K562 (cell line): Measurements from ENCODE around the gene IRS2. TPM values are rescaled to one million over a fixed set of nuclear protein-coding genes. Genes with fewer than 3 reads are reported as not detected.

Experiments
- ATAC-seq: fragments of 200-7000 bp; cut with Tn5 transposase; 3 replicates; pipeline ENCODE4 v1.9.1; 2020; ENCODE audit warnings: moderate library complexity
- BruUV-seq: library from RNA; stranded (reverse); fragments of 400-500 nt; replicated peaks from 2 replicates; lab custom pipeline; 2021; lab: Mats Ljungman, UMichigan
- CTCF ChIA-PET: fragments of 300-600 bp; formaldehyde crosslinking; extraction: SDS; loops from one replicate; lab custom pipeline; 2021; ENCODE audit warnings: low intra/inter-chr PET ratio; lab: Yijun Ruan, JAX
- POLR2A ChIA-PET: fragments of 300-600, 350-650 bp; sonication (Branson Sonifier 250); formaldehyde crosslinking; extraction: SDS; loops from one replicate; lab custom pipeline; 2021; ENCODE audit warnings: antibody characterized with exemption, inconsistent platforms; lab: Yijun Ruan, JAX
- DNase-seq, 4 experiments: peaks; one replicate each; pipeline versions ENCODE4 v3.0.0 to v3.0.0-alpha.2; 2011 to 2018; ENCODE audit warnings: low spot score in 3 of 4, mixed read lengths in 3 of 4; ENCODE audit errors: extremely low read depth in 1 of 4
- FAIRE-seq: peaks from 2 replicates; lab custom pipeline; 2011; peaks lifted over from hg19 to GRCh38; lab: Jason Lieb, UNC
- H2AFZ ChIP-seq: 2 replicates; pipeline ENCODE4 v1.6.0; 2011; ENCODE audit warnings: low read depth, low read length, control low read depth, inconsistent platforms
- H3K27ac ChIP-seq: fragments of 200-600 bp; 3 replicates; pipeline ENCODE4 v1.8.0; 2011; ENCODE audit warnings: low read depth, mild to moderate bottlenecking, control low read depth, inconsistent platforms, low read length, moderate library complexity, mixed read lengths; ENCODE audit errors: extremely low read depth
- H3K27me3 ChIP-seq, 2 experiments: fragments of 300-600 bp in 1 of 2; 2 replicates in 1 of 2; 3 replicates in 1 of 2; pipeline versions ENCODE4 v1.6.0 to v1.8.0; 2011; ENCODE audit warnings: inconsistent platforms in 2 of 2, low read length in 2 of 2, mild to moderate bottlenecking in 1 of 2, mixed read lengths in 1 of 2, moderate library complexity in 1 of 2; ENCODE audit not compliant: control insufficient read depth in 2 of 2, insufficient read depth in 2 of 2
- H3K36me3 ChIP-seq: fragments of 300-600 bp; 3 replicates; pipeline ENCODE4 v1.8.0; 2011; ENCODE audit warnings: mild to moderate bottlenecking, low read length, inconsistent platforms; ENCODE audit not compliant: control insufficient read depth, insufficient read depth
- H3K4me1 ChIP-seq, 2 experiments: fragments of 200-600 bp in 1 of 2; replicated peaks in 1 of 2; 2 replicates in 1 of 2; 3 replicates in 1 of 2; pipeline versions ENCODE4 v1.5.1 to v1.8.0; 2011; ENCODE audit warnings: inconsistent platforms in 2 of 2, low read length in 2 of 2, mild to moderate bottlenecking in 1 of 2, mixed read lengths in 1 of 2, moderate library complexity in 1 of 2; ENCODE audit not compliant: control insufficient read depth in 2 of 2, insufficient read depth in 2 of 2
- H3K4me2 ChIP-seq: 2 replicates; pipeline ENCODE4 v1.6.1; 2011; ENCODE audit warnings: low read length, control low read depth, inconsistent platforms, mixed read lengths; ENCODE audit not compliant: insufficient read depth
- H3K4me3 ChIP-seq: fragments of 200-600 bp; sonication (generic), shearing (Covaris generic); 2 replicates; pipeline ENCODE4 v1.5.1; 2016; ENCODE audit warnings: control low read depth, inconsistent platforms
- H3K79me2 ChIP-seq: fragments of 200-600 bp; 3 replicates; pipeline ENCODE4 v1.8.0; 2011; ENCODE audit warnings: low read length, inconsistent platforms; ENCODE audit not compliant: control insufficient read depth, insufficient read depth
- H3K9ac ChIP-seq, 2 experiments: 2 replicates each; pipeline versions ENCODE4 v1.6.0 to v1.6.1; 2011; ENCODE audit warnings: low read depth in 2 of 2, low read length in 2 of 2, control low read depth in 1 of 2, inconsistent platforms in 1 of 2, mild to moderate bottlenecking in 1 of 2, mixed read lengths in 1 of 2; ENCODE audit not compliant: insufficient read depth in 1 of 2
- H3K9me1 ChIP-seq: one replicate; pipeline ENCODE4 v1.6.0; 2011; ENCODE audit warnings: inconsistent platforms, mild to moderate bottlenecking, low read length, moderate library complexity; ENCODE audit not compliant: control insufficient read depth, insufficient read depth
- H3K9me3 ChIP-seq: replicated peaks from 2 replicates; pipeline ENCODE4 v1.5.1; 2011; ENCODE audit warnings: low read depth, low read length, inconsistent platforms; ENCODE audit not compliant: control insufficient read depth, insufficient read depth
- H4K20me1 ChIP-seq: replicated peaks from 2 replicates; pipeline ENCODE4 v1.6.1; 2011; ENCODE audit warnings: low read length, inconsistent platforms, mixed read lengths; ENCODE audit not compliant: control insufficient read depth, insufficient read depth
- ATF3 ChIP-seq, 2 experiments: fragments of 450-650 bp in 1 of 2; sonication (generic) in 1 of 2; formaldehyde crosslinking in 1 of 2; IDR thresholded peaks in 1 of 2; conservative IDR thresholded peaks in 1 of 2; 2 replicates each; pipeline versions ENCODE4 v1.6.1 to v1.8.1; 2016 to 2023; ENCODE audit warnings: mild to moderate bottlenecking in 2 of 2, moderate library complexity in 2 of 2, inconsistent platforms in 1 of 2, missing genetic modification reagents in 1 of 2
- DDX20 ChIP-seq: fragments of 450-650 bp; IDR thresholded peaks from 2 replicates; pipeline ENCODE4 v1.6.1; 2016; ENCODE audit warnings: missing genetic modification characterization, low read depth, mild to moderate bottlenecking, missing compliant biosample characterization, moderate library complexity
- FOS ChIP-seq: IDR thresholded peaks from 3 replicates; pipeline ENCODE4 v1.6.1; 2011; ENCODE audit not compliant: insufficient read length; ENCODE audit errors: extremely low read depth
- FOXA3 ChIP-seq, 2 experiments: fragments of 450-650 bp in 1 of 2; sonication (generic) in 1 of 2; formaldehyde crosslinking; IDR thresholded peaks in 1 of 2; conservative IDR thresholded peaks in 1 of 2; 2 replicates each; pipeline versions ENCODE4 v1.4.0 to v1.8.0; 2020 to 2022; ENCODE audit warnings: mild to moderate bottlenecking in 2 of 2, missing genetic modification reagents in 1 of 2
- GABPA ChIP-seq: fragments of 200-800 bp; sonication (Bioruptor generic); conservative IDR thresholded peaks from 2 replicates; pipeline ENCODE4 v1.6.1; 2016; ENCODE audit warnings: low read depth, missing genetic modification characterization, missing compliant biosample characterization
- HMGN3 ChIP-seq: IDR thresholded peaks from 2 replicates; pipeline ENCODE4 v1.6.1; 2011; ENCODE audit warnings: borderline replicate concordance, low read depth, mild to moderate bottlenecking, mixed read lengths, low read length; ENCODE audit not compliant: insufficient read length; ENCODE audit errors: extremely low read depth
- MEF2A ChIP-seq: IDR thresholded peaks from 2 replicates; pipeline ENCODE4 v1.6.1; 2011; ENCODE audit warnings: low read depth, mild to moderate bottlenecking, low read length, moderate library complexity; ENCODE audit not compliant: control insufficient read depth
- PHF21A ChIP-seq: fragments of 450-650 bp; IDR thresholded peaks from 2 replicates; pipeline ENCODE4 v1.6.1; 2017; ENCODE audit warnings: low read depth, borderline replicate concordance
- PHF8 ChIP-seq: fragments of 200-600 bp; sonication (generic); IDR thresholded peaks from 2 replicates; pipeline ENCODE4 v1.6.1; 2012; ENCODE audit warnings: mixed run types, mild to moderate bottlenecking, inconsistent platforms, low read length, moderate library complexity, borderline replicate concordance
- POLR2AphosphoS5 ChIP-seq: IDR thresholded peaks from 2 replicates; pipeline ENCODE4 v1.6.1; 2011; ENCODE audit warnings: mild to moderate bottlenecking, low read depth, low read length, moderate library complexity; ENCODE audit not compliant: control insufficient read depth, insufficient read depth
- RBFOX2 ChIP-seq: fragments of 200-400 bp; formaldehyde crosslinking; IDR thresholded peaks from 2 replicates; pipeline ENCODE4 v1.6.1; 2017; ENCODE audit warnings: low read depth, mild to moderate bottlenecking, low read length, moderate library complexity
- TBP ChIP-seq: optimal IDR thresholded peaks from 2 replicates; pipeline ENCODE3; 2011; ENCODE audit warnings: low read depth, low read length, improper control_type of control experiment
- ZBTB1 ChIP-seq: sonication (generic); formaldehyde crosslinking; IDR thresholded peaks from 2 replicates; pipeline ENCODE4 v1.8.1; 2023; ENCODE audit warnings: missing genetic modification reagents, low read depth, mild to moderate bottlenecking, borderline replicate concordance
- ZC3H8 ChIP-seq: fragments of 450-650 bp; IDR thresholded peaks from 2 replicates; pipeline ENCODE4 v1.6.1; 2017
- ZKSCAN3 ChIP-seq: fragments of 250-450 bp; sonication (Bioruptor Pico); IDR thresholded peaks from 2 replicates; pipeline ENCODE4 v1.4.0; 2020
- ZNF311 ChIP-seq: fragments of 250-450 bp; sonication (Bioruptor Pico); IDR thresholded peaks from 2 replicates; pipeline ENCODE4 v1.4.0; 2020; ENCODE audit warnings: mild to moderate bottlenecking, moderate library complexity
- ZNF324 ChIP-seq: fragments of 250-450 bp; sonication (Bioruptor Pico); IDR thresholded peaks from 2 replicates; pipeline ENCODE4 v1.4.0; 2020; ENCODE audit warnings: mild to moderate bottlenecking
- ZNF444 ChIP-seq: fragments of 250-450 bp; sonication (Bioruptor Pico); IDR thresholded peaks from 2 replicates; pipeline ENCODE4 v1.4.0; 2020; ENCODE audit warnings: mild to moderate bottlenecking, moderate library complexity
- ZNF561 ChIP-seq: fragments of 450-650 bp; formaldehyde crosslinking; conservative IDR thresholded peaks from 2 replicates; pipeline ENCODE4 v1.4.0; 2020; ENCODE audit warnings: mild to moderate bottlenecking, moderate library complexity
- ZNF668 ChIP-seq: fragments of 250-450 bp; sonication (Bioruptor Pico); IDR thresholded peaks from 2 replicates; pipeline ENCODE4 v1.8.0; 2022; ENCODE audit warnings: mild to moderate bottlenecking, inconsistent platforms
- ZZZ3 ChIP-seq: fragments of 450-650 bp; IDR thresholded peaks from 2 replicates; pipeline ENCODE4 v1.6.1; 2016; ENCODE audit warnings: antibody characterized with exemption, mild to moderate bottlenecking, moderate library complexity
- WGBS: fragments of 100-300 bp; shearing (Covaris generic); methylation state at CpG from one replicate; pipeline ENCODE4 v1.1.6; 2016; ENCODE audit warnings: low coverage, mixed read lengths; ENCODE audit not compliant: insufficient coverage; ENCODE audit errors: missing lambda C conversion rate; 5-methylcytosine and 5-hydroxymethylcytosine counted together
- in situ Hi-C: fragments of 300-500 bp; cut with MboI; formaldehyde crosslinking; loops from 4 replicates; pipeline ENCODE4 v1.15.0; 2018; ENCODE audit warnings: inconsistent platforms, mixed read lengths
- intact Hi-C: fragments of 100-400 bp; cut with micrococcal nuclease; formaldehyde crosslinking; loops from 2 replicates; pipeline ENCODE4 v1.14.2; 2022
- polyA plus RNA-seq, 8 experiments: library from polyadenylated mRNA; depleted of rRNA in 4 of 8; stranded (reverse) in 5 of 8; unstranded in 3 of 8; fragments of >200 nt; fragmentation: Nextera tagmentation in 2 of 8; fragmentation: Illumina TruSeq in 1 of 8; extraction: Ambion mirVana in 2 of 8; extraction: Trizol in 1 of 8; gene quantifications; 2 replicates each; pipeline versions ENCODE4 v1.2.1 to v1.2.3, GENCODE V29; 2011 to 2014; ENCODE audit warnings: inconsistent platforms in 1 of 8, missing spikeins in 1 of 8
- total RNA-seq, 7 experiments: library from RNA; depleted of rRNA in 6 of 7; stranded (reverse); fragments of >200 nt in 6 of 7; fragmentation: Illumina TruSeq in 2 of 7; extraction: Trizol in 2 of 7; gene quantifications; 2 replicates each; pipeline versions ENCODE4 v1.2.1 to v1.2.3, GENCODE V29; 2011 to 2021; ENCODE audit warnings: low replicate concordance in 1 of 7
- TF ChIP-seq, protein P1 (sequence below): fragments of 250-450 bp; sonication (Bioruptor Pico); IDR thresholded peaks from 2 replicates; pipeline ENCODE4 v1.8.0; 2022; ENCODE audit warnings: inconsistent platforms

Gene IRS2
- total and polyA plus RNA-seq, 9 of the 15 experiments (the other 6 are each of a cell fraction or from before 2014, with no cell fraction given) = 0.36 to 4.6 (median 0.63) TPM

GRCh38 chr13:109773276-109773675 lies 13.1 kb downstream of the IRS2 start:
- Histone ChIP-seq H3K79me2 (peaks cover 14% of the 10 kb centered on the region), H3K9me1 (no peaks in the 10 kb centered on the region), H3K9ac (no peak overlapping the region), H3K4me3 (no peak overlapping the region), H3K9me3 (no peaks in the 10 kb centered on the region), H3K36me3 (no peaks in the 10 kb centered on the region), H3K27me3 (no peaks in the 10 kb centered on the region), H2AFZ (no peak overlapping the region), H3K27ac (no peak overlapping the region), H3K4me1 (peaks cover 3 to 15% of the 10 kb centered on the region in 2 experiments; a peak in 4 of 5 replicates), H4K20me1 (no peaks in the 10 kb centered on the region; the same call in 1 of the 2 replicates), H3K4me2 (no peak overlapping the region; the same call in 1 of the 2 replicates)
- peak; percentile 94 for ATAC-seq
- in situ Hi-C loops = no loop called here
- POLR2A ChIA-PET = no interaction called here
- peak; percentile 64 for FAIRE-seq
- DNase-seq = peak in 2 of 4 experiments; percentile 27 to 60
- intact Hi-C loops = no loop called here
- CTCF ChIA-PET = no interaction called here
- 7% methylated on average over 6 of the region's 6 CpGs for WGBS
- no TSS peak for BruUV-seq
- no peak for TF ChIP-seq ZNF324 (CRISPR knock-in tag)
- TF ChIP-seq, protein P1, sequence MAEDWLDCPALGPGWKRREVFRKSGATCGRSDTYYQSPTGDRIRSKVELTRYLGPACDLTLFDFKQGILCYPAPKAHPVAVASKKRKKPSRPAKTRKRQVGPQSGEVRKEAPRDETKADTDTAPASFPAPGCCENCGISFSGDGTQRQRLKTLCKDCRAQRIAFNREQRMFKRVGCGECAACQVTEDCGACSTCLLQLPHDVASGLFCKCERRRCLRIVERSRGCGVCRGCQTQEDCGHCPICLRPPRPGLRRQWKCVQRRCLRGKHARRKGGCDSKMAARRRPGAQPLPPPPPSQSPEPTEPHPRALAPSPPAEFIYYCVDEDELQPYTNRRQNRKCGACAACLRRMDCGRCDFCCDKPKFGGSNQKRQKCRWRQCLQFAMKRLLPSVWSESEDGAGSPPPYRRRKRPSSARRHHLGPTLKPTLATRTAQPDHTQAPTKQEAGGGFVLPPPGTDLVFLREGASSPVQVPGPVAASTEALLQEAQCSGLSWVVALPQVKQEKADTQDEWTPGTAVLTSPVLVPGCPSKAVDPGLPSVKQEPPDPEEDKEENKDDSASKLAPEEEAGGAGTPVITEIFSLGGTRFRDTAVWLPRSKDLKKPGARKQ (CRISPR knock-in tag) = no peak
- TF ChIP-seq FOS = peak; percentile 14
- TF ChIP-seq RBFOX2 = no peak
- no peak for TF ChIP-seq ZC3H8
- TF ChIP-seq ZKSCAN3 (CRISPR knock-in tag) = no peak
- TF ChIP-seq ZNF561 (CRISPR knock-in tag) = no peak
- no peak for TF ChIP-seq ZNF311 (CRISPR knock-in tag)
- no peak for TF ChIP-seq ZNF444 (CRISPR knock-in tag)
- TF ChIP-seq DDX20 = no peak
- no peak for TF ChIP-seq ZBTB1 (CRISPR knock-in tag)
- no peak for TF ChIP-seq TBP
- no peak for TF ChIP-seq PHF21A
- no peak for TF ChIP-seq PHF8
- no peak for TF ChIP-seq POLR2AphosphoS5
- no peak for TF ChIP-seq GABPA (tag)
- TF ChIP-seq ZNF668 (CRISPR knock-in tag) = no peak
- TF ChIP-seq ATF3 (IDR thresholded peaks at IDR 0.05) = peak; percentile 85
- no peak for TF ChIP-seq ATF3 (CRISPR knock-in tag; conservative IDR thresholded peaks at IDR 0.05)
- no peak for TF ChIP-seq MEF2A
- TF ChIP-seq FOXA3 (CRISPR knock-in tag; conservative IDR thresholded peaks at IDR 0.05 in 1 of 2, IDR thresholded peaks at IDR 0.05 in 1 of 2) = no peak
- no peak for TF ChIP-seq HMGN3
- TF ChIP-seq ZZZ3 = no peak
